ENCODE measurements around the gene RBM26. TPM values are rescaled to one million over a fixed set of nuclear protein-coding genes. Genes with fewer than 3 reads are reported as not detected.

RBM26 gene
- polyA plus RNA-seq, 4 donors = 7.6 to 52.8 (median 12.9) TPM

- H3K36me3 ChIP-seq (ENCODE audit: control insufficient read depth in 3 of 3, insufficient read depth in 2 of 3, low read depth in 1 of 3, low read length in 3 of 3) = peaks cover 2 to 4% (median 2%) of the 10 kb centered on the region in 3 donors
- H3K9me3 ChIP-seq (ENCODE audit: control insufficient read depth in 2 of 2, insufficient read depth in 1 of 2, low read depth in 1 of 2, low read length in 1 of 2) = no peaks in the 10 kb centered on the region
- peaks cover 6 to 16% (median 10%) of the 10 kb centered on the region in 3 donors for H3K4me1 ChIP-seq (ENCODE audit: control insufficient read depth in 3 of 3, insufficient read depth in 2 of 3, low read depth in 1 of 3, low read length in 2 of 3)
- H3K27ac ChIP-seq (ENCODE audit: low read depth in 1 of 3, low read length in 2 of 3) = no peak overlapping the region
- peak; percentile 78 for FAIRE-seq
- no peak for DNase-seq
- no peaks in the 10 kb centered on the region for H3K27me3 ChIP-seq (ENCODE audit: control insufficient read depth in 3 of 3, insufficient read depth in 3 of 3, low read length in 3 of 3)
- 48 to 59% (median 52%) methylated on average over 2 of the region's 2 CpGs for WGBS, 3 donors
- no peak overlapping the region for H3K4me3 ChIP-seq (ENCODE audit: low read depth in 1 of 3, low read length in 3 of 3)
Measured at GRCh38 chr13:79402074-79402635, 3.9 kb downstream of the RBM26 start.

- Histone ChIP-seq H3K27ac (ENCODE audit: low read depth in 1 of 3, low read length in 2 of 3) (no peak overlapping the region), H3K4me1 (ENCODE audit: control insufficient read depth in 3 of 3, insufficient read depth in 2 of 3, low read depth in 1 of 3, low read length in 2 of 3) (peaks cover 6 to 16% (median 10%) of the 10 kb centered on the region in 3 donors), H3K4me3 (ENCODE audit: low read depth in 1 of 3, low read length in 3 of 3) (no peak overlapping the region), H3K36me3 (ENCODE audit: control insufficient read depth in 3 of 3, insufficient read depth in 2 of 3, low read depth in 1 of 3, low read length in 3 of 3) (peaks cover 2 to 8% (median 5%) of the 10 kb centered on the region in 3 donors), H3K9me3 (ENCODE audit: control insufficient read depth in 2 of 2, insufficient read depth in 1 of 2, low read depth in 1 of 2, low read length in 1 of 2) (no peaks in the 10 kb centered on the region), H3K27me3 (ENCODE audit: control insufficient read depth in 3 of 3, insufficient read depth in 3 of 3, low read length in 3 of 3) (no peaks in the 10 kb centered on the region)
- FAIRE-seq = peak; percentile 44
- WGBS, 3 donors = 44 to 58% (median 58%) methylated on average over 2 of the region's 2 CpGs
- DNase-seq = no peak
Measured at GRCh38 chr13:79401259-79402070, 4.6 kb downstream of the RBM26 start.

GRCh38 chr13:79398915-79399314 lies 7.1 kb downstream of the RBM26 start:
- no peaks in the 10 kb centered on the region for H3K27me3 ChIP-seq (ENCODE audit: control insufficient read depth in 3 of 3, insufficient read depth in 3 of 3, low read length in 3 of 3)
- peaks cover 0 to 13% of the 10 kb centered on the region in 2 donors for H3K9me3 ChIP-seq (ENCODE audit: control insufficient read depth in 2 of 2, insufficient read depth in 1 of 2, low read depth in 1 of 2, low read length in 1 of 2)
- 55 to 69% (median 68%) methylated on average over 1 of the region's 1 CpG for WGBS, 3 donors
- no peak for FAIRE-seq
- no peak overlapping the region for H3K27ac ChIP-seq (ENCODE audit: low read depth in 1 of 3, low read length in 2 of 3)
- peaks cover 6 to 21% (median 10%) of the 10 kb centered on the region in 3 donors for H3K4me1 ChIP-seq (ENCODE audit: control insufficient read depth in 3 of 3, insufficient read depth in 2 of 3, low read depth in 1 of 3, low read length in 2 of 3)
- no peak for DNase-seq
- no peak overlapping the region for H3K4me3 ChIP-seq (ENCODE audit: low read depth in 1 of 3, low read length in 3 of 3)
- peaks cover 2 to 15% (median 5%) of the 10 kb centered on the region in 3 donors for H3K36me3 ChIP-seq (ENCODE audit: control insufficient read depth in 3 of 3, insufficient read depth in 2 of 3, low read depth in 1 of 3, low read length in 3 of 3)

- no peak overlapping the region for H3K4me3 ChIP-seq (ENCODE audit: low read depth in 1 of 3, low read length in 3 of 3)
- DNase-seq (no peak), FAIRE-seq (no peak)
- peaks cover 2 to 19% (median 5%) of the 10 kb centered on the region in 3 donors for H3K36me3 ChIP-seq (ENCODE audit: control insufficient read depth in 3 of 3, insufficient read depth in 2 of 3, low read depth in 1 of 3, low read length in 3 of 3)
- no peaks in the 10 kb centered on the region for H3K27me3 ChIP-seq (ENCODE audit: control insufficient read depth in 3 of 3, insufficient read depth in 3 of 3, low read length in 3 of 3)
- H3K27ac ChIP-seq (ENCODE audit: low read depth in 1 of 3, low read length in 2 of 3) = no peak overlapping the region
- H3K9me3 ChIP-seq (ENCODE audit: control insufficient read depth in 2 of 2, insufficient read depth in 1 of 2, low read depth in 1 of 2, low read length in 1 of 2) = peaks cover 0 to 14% of the 10 kb centered on the region in 2 donors
- H3K4me1 ChIP-seq (ENCODE audit: control insufficient read depth in 3 of 3, insufficient read depth in 2 of 3, low read depth in 1 of 3, low read length in 2 of 3) = peaks cover 6 to 21% (median 15%) of the 10 kb centered on the region in 3 donors
Measured at GRCh38 chr13:79398127-79398526, 7.9 kb downstream of the RBM26 start.

GRCh38 chr13:79395881-79396280 lies 10.2 kb downstream of the RBM26 start:
- 86 to 89% (median 87%) methylated on average over 4 of the region's 4 CpGs for WGBS, 3 donors
- DNase-seq (peak in 1 of 2 donors; percentile 8), FAIRE-seq (no peak)
- Histone ChIP-seq H3K9me3 (ENCODE audit: control insufficient read depth in 2 of 2, insufficient read depth in 1 of 2, low read depth in 1 of 2, low read length in 1 of 2) (peaks cover 0 to 14% of the 10 kb centered on the region in 2 donors), H3K27me3 (ENCODE audit: control insufficient read depth in 3 of 3, insufficient read depth in 3 of 3, low read length in 3 of 3) (no peaks in the 10 kb centered on the region), H3K4me3 (ENCODE audit: low read depth in 1 of 3, low read length in 3 of 3) (no peak overlapping the region), H3K36me3 (ENCODE audit: control insufficient read depth in 3 of 3, insufficient read depth in 2 of 3, low read depth in 1 of 3, low read length in 3 of 3) (peaks cover 2 to 19% (median 5%) of the 10 kb centered on the region in 3 donors), H3K27ac (ENCODE audit: low read depth in 1 of 3, low read length in 2 of 3) (no peak overlapping the region), H3K4me1 (ENCODE audit: control insufficient read depth in 3 of 3, insufficient read depth in 2 of 3, low read depth in 1 of 3, low read length in 2 of 3) (peaks cover 3 to 11% (median 11%) of the 10 kb centered on the region in 3 donors)

- H3K27me3 ChIP-seq (ENCODE audit: control insufficient read depth in 3 of 3, insufficient read depth in 3 of 3, low read length in 3 of 3) = no peaks in the 10 kb centered on the region
- WGBS, 3 donors = 58 to 87% (median 63%) methylated on average over 14 of the region's 14 CpGs
- no peak overlapping the region for H3K4me3 ChIP-seq (ENCODE audit: low read depth in 1 of 3, low read length in 3 of 3)
- DNase-seq = peak; percentile 24 to 37
- FAIRE-seq = no peak
- peaks cover 0 to 14% of the 10 kb centered on the region in 2 donors for H3K9me3 ChIP-seq (ENCODE audit: control insufficient read depth in 2 of 2, insufficient read depth in 1 of 2, low read depth in 1 of 2, low read length in 1 of 2)
- H3K27ac ChIP-seq (ENCODE audit: low read depth in 1 of 3, low read length in 2 of 3) = peak overlapping the region in 1 of 3 donors; percentile 47
- peaks cover 0 to 19% (median 4%) of the 10 kb centered on the region in 3 donors for H3K36me3 ChIP-seq (ENCODE audit: control insufficient read depth in 3 of 3, insufficient read depth in 2 of 3, low read depth in 1 of 3, low read length in 3 of 3)
- peaks cover 3 to 11% (median 11%) of the 10 kb centered on the region in 3 donors for H3K4me1 ChIP-seq (ENCODE audit: control insufficient read depth in 3 of 3, insufficient read depth in 2 of 3, low read depth in 1 of 3, low read length in 2 of 3)
Measured at GRCh38 chr13:79393564-79394249, 12.3 kb downstream of the RBM26 start.

- Histone ChIP-seq H3K27me3 (ENCODE audit: control insufficient read depth in 3 of 3, insufficient read depth in 3 of 3, low read length in 3 of 3) (no peaks in the 10 kb centered on the region), H3K36me3 (ENCODE audit: control insufficient read depth in 3 of 3, insufficient read depth in 2 of 3, low read depth in 1 of 3, low read length in 3 of 3) (peaks cover 0 to 19% (median 4%) of the 10 kb centered on the region in 3 donors), H3K27ac (ENCODE audit: low read depth in 1 of 3, low read length in 2 of 3) (peak overlapping the region in 2 of 3 donors; percentile 13 to 15), H3K4me1 (ENCODE audit: control insufficient read depth in 3 of 3, insufficient read depth in 2 of 3, low read depth in 1 of 3, low read length in 2 of 3) (peaks cover 3 to 11% (median 11%) of the 10 kb centered on the region in 3 donors), H3K4me3 (ENCODE audit: low read depth in 1 of 3, low read length in 3 of 3) (no peak overlapping the region), H3K9me3 (ENCODE audit: control insufficient read depth in 2 of 2, insufficient read depth in 1 of 2, low read depth in 1 of 2, low read length in 1 of 2) (peaks cover 0 to 14% of the 10 kb centered on the region in 2 donors)
- DNase-seq (peak; percentile 32 to 48), FAIRE-seq (no peak)
- WGBS, 3 donors = 63 to 80% (median 76%) methylated on average over 6 of the region's 6 CpGs
Measured at GRCh38 chr13:79392882-79393563, 13.0 kb downstream of the RBM26 start.

GRCh38 chr13:79389026-79389425 lies 17.0 kb downstream of the RBM26 start:
- DNase-seq (no peak), FAIRE-seq (no peak)
- H3K9me3 ChIP-seq (ENCODE audit: control insufficient read depth in 2 of 2, insufficient read depth in 1 of 2, low read depth in 1 of 2, low read length in 1 of 2) = peaks cover 0 to 5% of the 10 kb centered on the region in 2 donors
- H3K27me3 ChIP-seq (ENCODE audit: control insufficient read depth in 3 of 3, insufficient read depth in 3 of 3, low read length in 3 of 3) = no peaks in the 10 kb centered on the region
- peaks cover 6 to 15% (median 6%) of the 10 kb centered on the region in 3 donors for H3K4me1 ChIP-seq (ENCODE audit: control insufficient read depth in 3 of 3, insufficient read depth in 2 of 3, low read depth in 1 of 3, low read length in 2 of 3)
- peaks cover 0 to 8% (median 0%) of the 10 kb centered on the region in 3 donors for H3K36me3 ChIP-seq (ENCODE audit: control insufficient read depth in 3 of 3, insufficient read depth in 2 of 3, low read depth in 1 of 3, low read length in 3 of 3)
- 85 to 95% (median 93%) methylated on average over 1 of the region's 1 CpG for WGBS, 3 donors
- no peak overlapping the region for H3K27ac ChIP-seq (ENCODE audit: low read depth in 1 of 3, low read length in 2 of 3)
- H3K4me3 ChIP-seq (ENCODE audit: low read depth in 1 of 3, low read length in 3 of 3) = no peak overlapping the region

Measured in small intestine (tissue), 7 donors.